Peyer's patch (tissue), 4 donors: ENCODE results near the gene HEXIM1.

Source experiments
- CTCF ChIP-seq, 6 experiments: fragments of 450-650 bp in 4 of 6; fragments of 200-600 bp in 2 of 6; sonication (generic) in 1 of 6; IDR thresholded peaks; one replicate each; pipeline ENCODE4 v1.5.1; 2017 to 2019; ENCODE audit warnings: antibody characterized with exemption in 6 of 6, mild to moderate bottlenecking in 3 of 6, moderate library complexity in 1 of 6
- POLR2A ChIP-seq, 2 donors: fragments of 450-650 bp; IDR thresholded peaks; one replicate each; pipeline ENCODE4 v1.5.1; 2017; ENCODE audit warnings: antibody characterized with exemption in 2 of 2, mild to moderate bottlenecking in 2 of 2, moderate library complexity in 2 of 2

- no peak for TF ChIP-seq CTCF (IDR thresholded peaks at IDR 0.05)
- no peak for TF ChIP-seq POLR2A (IDR thresholded peaks at IDR 0.05)
Observed at GRCh38 chr17:45136846-45137560, 11.3 kb upstream of the HEXIM1 start.
